ENCODE measurements around the gene HDAC9.
"Not testable (repeated sequence)": the region's sequence is repeated elsewhere in the genome, so short reads cannot be mapped to it uniquely, and the experiment has no call there.

HDAC9 gene

GRCh38 chr7:18721429-18721828 lies 225.9 kb downstream of the HDAC9 start:
- no peaks in the 10 kb centered on the region for H3K4me1 ChIP-seq
- H3K4me3 ChIP-seq (ENCODE audit: low read depth, low read length), result no peak overlapping the region
- no peaks in the 10 kb centered on the region for H3K27me3 ChIP-seq
- TF ChIP-seq CTCF (IDR thresholded peaks at IDR 0.05; ENCODE audit: low read depth, low read length), result no peak
- no peaks in the 10 kb centered on the region for H3K36me3 ChIP-seq
- no peak for DNase-seq
- H3K9me3 ChIP-seq, result no peaks in the 10 kb centered on the region

- H3K4me1 ChIP-seq, result no peaks in the 10 kb centered on the region
Observed at GRCh38 chr7:18724318-18724717, 228.8 kb downstream of the HDAC9 start.

GRCh38 chr7:18727115-18727870 lies 231.7 kb downstream of the HDAC9 start:
- Histone ChIP-seq H3K36me3 (no peaks in the 10 kb centered on the region), H3K9me3 (no peaks in the 10 kb centered on the region), H3K4me3 (ENCODE audit: low read depth, low read length) (no peak overlapping the region), H3K27me3 (no peaks in the 10 kb centered on the region), H3K4me1 (no peaks in the 10 kb centered on the region)
- TF ChIP-seq CTCF (IDR thresholded peaks at IDR 0.05; ENCODE audit: low read depth, low read length), result no peak
- DNase-seq, result no peak

More at GRCh38 chr7:18724318-18724717, 228.8 kb downstream of the HDAC9 start:
- no peak overlapping the region for H3K4me3 ChIP-seq (ENCODE audit: low read depth, low read length)
- DNase-seq, result no peak
- no peaks in the 10 kb centered on the region for H3K9me3 ChIP-seq
- H3K27me3 ChIP-seq, result no peaks in the 10 kb centered on the region
- no peak for TF ChIP-seq CTCF (IDR thresholded peaks at IDR 0.05; ENCODE audit: low read depth, low read length)
- no peaks in the 10 kb centered on the region for H3K36me3 ChIP-seq

GRCh38 chr7:18736012-18736411 lies 240.5 kb downstream of the HDAC9 start:
- DNase-seq; H3K4me3 ChIP-seq (ENCODE audit: low read depth, low read length); H3K4me1 ChIP-seq; H3K36me3 ChIP-seq; H3K9me3 ChIP-seq; H3K27me3 ChIP-seq: not testable (repeated sequence)

- Histone ChIP-seq H3K27me3 (no peaks in the 10 kb centered on the region), H3K9me3 (no peaks in the 10 kb centered on the region), H3K36me3 (no peaks in the 10 kb centered on the region), H3K4me1 (no peaks in the 10 kb centered on the region; the same call in 1 of the 2 replicates), H3K4me3 (ENCODE audit: low read depth, low read length) (no peak overlapping the region)
- no peak for TF ChIP-seq CTCF (IDR thresholded peaks at IDR 0.05; ENCODE audit: low read depth, low read length)
- no peak for DNase-seq
Observed at GRCh38 chr7:18740579-18740988, 245.0 kb downstream of the HDAC9 start.

GRCh38 chr7:18753972-18754610 lies 258.5 kb downstream of the HDAC9 start:
- TF ChIP-seq CTCF (IDR thresholded peaks at IDR 0.05; ENCODE audit: low read depth, low read length), result no peak
- Histone ChIP-seq H3K36me3 (no peaks in the 10 kb centered on the region), H3K9me3 (no peaks in the 10 kb centered on the region), H3K4me1 (no peaks in the 10 kb centered on the region; the same call in 1 of the 2 replicates), H3K4me3 (ENCODE audit: low read depth, low read length) (no peak overlapping the region), H3K27me3 (no peaks in the 10 kb centered on the region)
- DNase-seq, result no peak

Measured in BE2C (cell line).